HepG2 (cell line): ENCODE results near the gene ZNF786.

ENCODE experiments used
- AHR ChIP-seq: IDR thresholded peaks from 2 replicates; pipeline ENCODE4 v1.6.1; 2018; ENCODE audit warnings: missing genetic modification reagents, missing compliant biosample characterization
- EZH2 ChIP-seq: conservative IDR thresholded peaks from 2 replicates; pipeline ENCODE4 v1.6.1; 2012; ENCODE audit warnings: mild to moderate bottlenecking, low read depth, low read length, moderate library complexity
- GLI4 ChIP-seq: sonication (generic); formaldehyde crosslinking; IDR thresholded peaks from 2 replicates; pipeline ENCODE4 v1.5.1; 2020; ENCODE audit warnings: missing genetic modification reagents, mild to moderate bottlenecking, moderate library complexity, borderline replicate concordance
- HDAC1 ChIP-seq: sonication (generic); formaldehyde crosslinking; IDR thresholded peaks from 2 replicates; pipeline ENCODE4 v1.5.1; 2020; ENCODE audit warnings: mild to moderate bottlenecking, missing genetic modification reagents
- HIVEP1 ChIP-seq: sonication (generic); formaldehyde crosslinking; IDR thresholded peaks from 2 replicates; pipeline ENCODE4 v1.4.0; 2020; ENCODE audit warnings: mild to moderate bottlenecking, missing genetic modification reagents
- HNRNPH1 ChIP-seq: fragments of 200-400 bp; formaldehyde crosslinking; optimal IDR thresholded peaks from 2 replicates; pipeline ENCODE3; 2017; ENCODE audit warnings: mild to moderate bottlenecking, low read depth, low read length
- IKZF1 ChIP-seq: fragments of 450-650 bp; IDR thresholded peaks from 2 replicates; pipeline ENCODE4 v1.7.1; 2016
- RAD21 ChIP-seq: fragments of 450-650 bp; formaldehyde crosslinking; IDR thresholded peaks from 2 replicates; pipeline ENCODE4 v1.5.0; 2020; ENCODE audit warnings: mild to moderate bottlenecking
- SMAD3 ChIP-seq: sonication (generic); formaldehyde crosslinking; IDR thresholded peaks from 2 replicates; pipeline ENCODE4 v1.4.0; 2020; ENCODE audit warnings: missing genetic modification reagents
- SMARCC2 ChIP-seq: fragments of 450-650 bp; IDR thresholded peaks from 2 replicates; pipeline ENCODE4 v1.6.1; 2017; ENCODE audit warnings: antibody characterized with exemption, mild to moderate bottlenecking
- SNAI1 ChIP-seq: sonication (generic); formaldehyde crosslinking; IDR thresholded peaks from 2 replicates; pipeline ENCODE4 v1.5.0; 2020; ENCODE audit warnings: mild to moderate bottlenecking, missing genetic modification reagents, borderline replicate concordance
- STAT5B ChIP-seq: sonication (generic); formaldehyde crosslinking; IDR thresholded peaks from 2 replicates; pipeline ENCODE4 v1.4.0; 2020; ENCODE audit warnings: missing genetic modification reagents
- ZMAT3 ChIP-seq: sonication (generic); formaldehyde crosslinking; conservative IDR thresholded peaks from 2 replicates; pipeline ENCODE4 v1.7.0; 2021; ENCODE audit warnings: missing genetic modification reagents
- TF ChIP-seq, protein P1 (sequence below): sonication (generic); formaldehyde crosslinking; IDR thresholded peaks from 2 replicates; pipeline ENCODE4 v1.9.0; 2021; ENCODE audit warnings: missing genetic modification reagents, borderline replicate concordance

DNA sequence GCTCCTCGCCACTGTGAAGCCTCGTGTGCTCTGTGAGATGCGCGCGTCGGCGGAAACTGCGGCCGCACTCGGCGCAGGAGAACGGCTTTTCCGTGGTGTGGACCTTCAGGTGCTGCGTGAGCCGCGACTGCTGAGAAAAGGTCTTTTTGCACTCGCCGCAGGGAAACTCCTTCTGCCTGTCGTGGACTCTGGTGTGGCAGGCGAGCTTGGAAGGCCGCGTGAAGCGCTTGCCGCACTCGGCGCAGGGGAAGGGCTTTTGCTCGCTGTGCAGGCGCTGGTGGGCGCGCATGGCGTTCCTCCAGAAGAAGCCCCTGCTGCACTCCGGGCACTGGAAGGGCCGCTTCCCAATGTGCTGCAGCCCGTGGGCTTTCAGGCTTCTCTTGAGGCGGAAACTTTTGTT is 13.7 kb upstream of the ZNF786 start:
- TF ChIP-seq SNAI1, result no peak
- TF ChIP-seq, protein P1, sequence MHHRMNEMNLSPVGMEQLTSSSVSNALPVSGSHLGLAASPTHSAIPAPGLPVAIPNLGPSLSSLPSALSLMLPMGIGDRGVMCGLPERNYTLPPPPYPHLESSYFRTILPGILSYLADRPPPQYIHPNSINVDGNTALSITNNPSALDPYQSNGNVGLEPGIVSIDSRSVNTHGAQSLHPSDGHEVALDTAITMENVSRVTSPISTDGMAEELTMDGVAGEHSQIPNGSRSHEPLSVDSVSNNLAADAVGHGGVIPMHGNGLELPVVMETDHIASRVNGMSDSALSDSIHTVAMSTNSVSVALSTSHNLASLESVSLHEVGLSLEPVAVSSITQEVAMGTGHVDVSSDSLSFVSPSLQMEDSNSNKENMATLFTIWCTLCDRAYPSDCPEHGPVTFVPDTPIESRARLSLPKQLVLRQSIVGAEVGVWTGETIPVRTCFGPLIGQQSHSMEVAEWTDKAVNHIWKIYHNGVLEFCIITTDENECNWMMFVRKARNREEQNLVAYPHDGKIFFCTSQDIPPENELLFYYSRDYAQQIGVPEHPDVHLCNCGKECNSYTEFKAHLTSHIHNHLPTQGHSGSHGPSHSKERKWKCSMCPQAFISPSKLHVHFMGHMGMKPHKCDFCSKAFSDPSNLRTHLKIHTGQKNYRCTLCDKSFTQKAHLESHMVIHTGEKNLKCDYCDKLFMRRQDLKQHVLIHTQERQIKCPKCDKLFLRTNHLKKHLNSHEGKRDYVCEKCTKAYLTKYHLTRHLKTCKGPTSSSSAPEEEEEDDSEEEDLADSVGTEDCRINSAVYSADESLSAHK (CRISPR knock-in tag), result no peak
- TF ChIP-seq STAT5B (CRISPR knock-in tag), result no peak
- TF ChIP-seq RAD21 (CRISPR knock-in tag), result no peak
- TF ChIP-seq GLI4 (CRISPR knock-in tag), result no peak
- no peak for TF ChIP-seq EZH2
- no peak for TF ChIP-seq ZMAT3 (CRISPR knock-in tag)
- TF ChIP-seq SMARCC2, result no peak
- TF ChIP-seq HIVEP1, result no peak
- no peak for TF ChIP-seq HNRNPH1
- TF ChIP-seq IKZF1, result no peak
- TF ChIP-seq AHR (CRISPR knock-in tag), result no peak
- TF ChIP-seq SMAD3, result no peak
- TF ChIP-seq HDAC1 (CRISPR knock-in tag), result no peak
